Activated T-cell treated with anti-CD3 and anti-CD28 coated beads, Interleukin-2, amount 50 U/mL, for 48 hours (primary cell): ENCODE measurements around the gene CDKN2B.
A peak's percentile ranks its signal among the peaks of the same experiment; 100 is the strongest.
"Not testable (repeated sequence)": the region's sequence is repeated elsewhere in the genome, so short reads cannot be mapped to it uniquely, and the experiment has no call there.

Source experiments
- DNase-seq, 2 experiments: peaks; one replicate each; pipeline ENCODE4 v3.0.0-alpha.2; 2020

CDKN2B gene

GRCh38 chr9:21968331-21969010, 40.6 kb downstream of the CDKN2B start:
- peak in 1 of 2 experiments; percentile 33 for DNase-seq

GRCh38 chr9:21967702-21968101, 41.4 kb downstream of the CDKN2B start:
- no peak for DNase-seq

GRCh38 chr9:21967169-21967568, 41.9 kb downstream of the CDKN2B start:
- DNase-seq = no peak

- DNase-seq = no peak
These were observed 42.8 kb downstream of the CDKN2B start for GRCh38 chr9:21966140-21966851.

GRCh38 chr9:21965401-21965951, 43.6 kb downstream of the CDKN2B start:
- DNase-seq = peak; percentile 59 to 66

GRCh38 chr9:21964925-21965385, 44.1 kb downstream of the CDKN2B start:
- DNase-seq = peak; percentile 61 to 66

- no peak for DNase-seq
These were observed 47.5 kb downstream of the CDKN2B start for GRCh38 chr9:21961569-21961968.

GRCh38 chr9:21959268-21959667, 49.8 kb downstream of the CDKN2B start:
- DNase-seq = not testable (repeated sequence)

GRCh38 chr9:21958833-21959232, 50.3 kb downstream of the CDKN2B start:
- DNase-seq = no peak
